OCI-LY1 (cell line): ENCODE results near the gene SLC26A2.

ENCODE experiments used
- H2AFZ ChIP-seq: fragments of 200-600 bp; sonication (generic), shearing (Covaris generic); 2 replicates; pipeline ENCODE4 v1.6.0; 2014; ENCODE audit warnings: antibody characterized with exemption, mild to moderate bottlenecking, low read length
- H3F3A ChIP-seq: fragments of 200-600 bp; sonication (generic), shearing (Covaris generic); 2 replicates; pipeline ENCODE4 v1.6.0; 2014; ENCODE audit warnings: mild to moderate bottlenecking, antibody characterized with exemption, low read length, moderate library complexity; ENCODE audit not compliant: insufficient read depth
- H3K27ac ChIP-seq: fragments of 200-600 bp; sonication (generic); 2 replicates; pipeline ENCODE4 v1.5.1; 2014; ENCODE audit warnings: low read length, mixed run types, mild to moderate bottlenecking, low read depth; ENCODE audit not compliant: poor library complexity, severe bottlenecking
- H3K27me3 ChIP-seq: fragments of 200-600 bp; sonication (generic); 2 replicates; pipeline ENCODE4 v1.6.0; 2014; ENCODE audit warnings: antibody characterized with exemption, mild to moderate bottlenecking, low read length, moderate library complexity; ENCODE audit not compliant: insufficient read depth
- H3K36me3 ChIP-seq: fragments of 200-600 bp; sonication (generic); 2 replicates; pipeline ENCODE4 v1.6.1; 2014; ENCODE audit warnings: mild to moderate bottlenecking, antibody characterized with exemption, low read length, moderate library complexity, mixed read lengths; ENCODE audit not compliant: insufficient read depth
- H3K4me1 ChIP-seq: fragments of 200-600 bp; sonication (generic); 2 replicates; pipeline ENCODE4 v1.5.1; 2014; ENCODE audit warnings: mild to moderate bottlenecking, low read length, moderate library complexity; ENCODE audit not compliant: insufficient read depth, severe bottlenecking
- H3K4me2 ChIP-seq: fragments of 200-600 bp; sonication (generic), shearing (Covaris generic); 2 replicates; pipeline ENCODE4 v1.6.1; 2014; ENCODE audit warnings: low read length
- H3K4me3 ChIP-seq: fragments of 200-600 bp; sonication (generic); 2 replicates; pipeline ENCODE4 v1.5.1; 2014; ENCODE audit warnings: low read length, low read depth, mild to moderate bottlenecking, mixed read lengths; ENCODE audit not compliant: poor library complexity, severe bottlenecking
- H3K79me2 ChIP-seq: fragments of 200-600 bp; shearing (Covaris generic); 2 replicates; pipeline ENCODE4 v1.6.1; 2016; ENCODE audit warnings: mixed run types, low read length, mixed read lengths; ENCODE audit not compliant: insufficient read depth
- H3K9ac ChIP-seq: fragments of 200-600 bp; sonication (generic), shearing (Covaris generic); 2 replicates; pipeline ENCODE4 v1.6.1; 2014; ENCODE audit warnings: mild to moderate bottlenecking, low read length, mixed read lengths
- H3K9me2 ChIP-seq: fragments of 200-600 bp; sonication (generic), shearing (Covaris generic); 2 replicates; pipeline ENCODE4 v1.6.1; 2014; ENCODE audit warnings: low read depth, mild to moderate bottlenecking, low read length, mixed read lengths
- H3K9me3 ChIP-seq: fragments of 200-600 bp; shearing (Covaris generic); 2 replicates; pipeline ENCODE4 v1.6.1; 2014; ENCODE audit warnings: low read length, mixed read lengths
- H4K20me1 ChIP-seq: fragments of 200-600 bp; sonication (generic), shearing (Covaris generic); 2 replicates; pipeline ENCODE4 v1.6.0; 2016; ENCODE audit warnings: mild to moderate bottlenecking, low read length; ENCODE audit not compliant: insufficient read depth
- CTCF ChIP-seq: fragments of 200-600 bp; sonication (generic), shearing (Covaris generic); IDR thresholded peaks from 2 replicates; pipeline ENCODE4 v1.5.1; 2017; ENCODE audit warnings: mild to moderate bottlenecking, antibody characterized with exemption, low read length, moderate library complexity, mixed read lengths
- EZH2 ChIP-seq: fragments of 200-600 bp; sonication (generic), shearing (Covaris generic); IDR thresholded peaks from 2 replicates; pipeline ENCODE4 v1.8.0; 2017; ENCODE audit warnings: borderline replicate concordance, mixed run types, mild to moderate bottlenecking, antibody characterized with exemption, low read length, moderate library complexity, mixed read lengths

The SLC26A2 gene

GRCh38 chr5:150014456-150014855, 53.9 kb downstream of the SLC26A2 start:
- no peak for TF ChIP-seq EZH2
- no peak for TF ChIP-seq CTCF
- H3K4me3 ChIP-seq, result no peak overlapping the region
- no peak overlapping the region for H3K9ac ChIP-seq
- no peaks in the 10 kb centered on the region for H3K27me3 ChIP-seq
- no peaks in the 10 kb centered on the region for H3K79me2 ChIP-seq
- H3K9me3 ChIP-seq, result peaks cover 8% of the 10 kb centered on the region
- H3K36me3 ChIP-seq, result peaks cover 98% of the 10 kb centered on the region
- no peaks in the 10 kb centered on the region for H3F3A ChIP-seq
- no peaks in the 10 kb centered on the region for H3K9me2 ChIP-seq
- H4K20me1 ChIP-seq, result no peaks in the 10 kb centered on the region
- no peak overlapping the region for H3K27ac ChIP-seq
- H3K4me2 ChIP-seq, result no peak overlapping the region
- H2AFZ ChIP-seq, result no peak overlapping the region
- H3K4me1 ChIP-seq, result no peaks in the 10 kb centered on the region

GRCh38 chr5:150015415-150015814, 54.9 kb downstream of the SLC26A2 start:
- Histone ChIP-seq H3K9me2 (no peaks in the 10 kb centered on the region), H3K79me2 (no peaks in the 10 kb centered on the region), H3K27ac (no peak overlapping the region), H3K9me3 (peaks cover 8% of the 10 kb centered on the region), H3K4me1 (no peaks in the 10 kb centered on the region), H3K4me3 (no peak overlapping the region), H4K20me1 (no peaks in the 10 kb centered on the region), H2AFZ (no peak overlapping the region), H3K9ac (no peak overlapping the region), H3F3A (no peaks in the 10 kb centered on the region), H3K36me3 (peaks cover 98% of the 10 kb centered on the region), H3K27me3 (no peaks in the 10 kb centered on the region), H3K4me2 (no peak overlapping the region)
- TF ChIP-seq CTCF, result no peak
- no peak for TF ChIP-seq EZH2

GRCh38 chr5:150016537-150016936, 56.0 kb downstream of the SLC26A2 start:
- H3K4me2 ChIP-seq, result no peak overlapping the region
- H3K9ac ChIP-seq, result no peak overlapping the region
- H3K79me2 ChIP-seq, result no peaks in the 10 kb centered on the region
- H4K20me1 ChIP-seq, result no peaks in the 10 kb centered on the region
- no peaks in the 10 kb centered on the region for H3K4me1 ChIP-seq
- H3K27me3 ChIP-seq, result no peaks in the 10 kb centered on the region
- no peaks in the 10 kb centered on the region for H3K9me2 ChIP-seq
- H3K27ac ChIP-seq, result no peak overlapping the region
- no peak for TF ChIP-seq CTCF
- TF ChIP-seq EZH2, result no peak
- no peak overlapping the region for H3K4me3 ChIP-seq
- no peak overlapping the region for H2AFZ ChIP-seq
- H3F3A ChIP-seq, result no peaks in the 10 kb centered on the region
- H3K9me3 ChIP-seq, result peaks cover 8% of the 10 kb centered on the region
- peaks cover 100% of the 10 kb centered on the region for H3K36me3 ChIP-seq
